ENCODE data around the gene ZNF260. TPM values are rescaled to one million over a fixed set of nuclear protein-coding genes. Genes with fewer than 3 reads are reported as not detected.

Gene ZNF260
- total RNA-seq, 2 donors from 2014 or later = 47.3 to 56.3 TPM

DNA sequence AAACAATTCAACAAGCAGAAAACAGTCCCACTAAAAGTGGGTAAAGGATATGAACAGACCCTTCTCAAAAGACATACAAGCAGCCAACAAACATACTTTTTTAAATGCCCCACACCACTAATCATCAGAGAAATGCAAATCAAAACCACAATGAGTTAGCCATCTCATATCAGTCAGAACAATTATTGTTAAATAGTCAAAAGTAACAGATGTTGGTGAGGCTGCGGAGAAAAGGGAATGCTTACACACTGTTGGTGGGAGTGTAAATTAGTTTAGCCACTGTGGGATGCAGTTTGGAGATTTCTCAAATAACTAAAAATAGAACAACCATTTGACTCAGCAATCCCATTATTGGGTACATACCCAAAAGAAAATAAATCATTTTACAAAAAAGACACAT is 36.3 kb upstream of the ZNF260 start:
- peaks cover 65% of the 10 kb centered on the region for H3K36me3 ChIP-seq (ENCODE audit: control insufficient read depth, insufficient read depth, low read length)
- H3K36me3 Mint-ChIP-seq (ENCODE audit: low read depth) = peaks cover 90% of the 10 kb centered on the region
- WGBS, 2 experiments (ENCODE audit: insufficient coverage in 1 of 2, insufficient read length in 1 of 2) = 100% methylated on average over 1 of the region's 1 CpG
- DNase-seq = no peak
- no peaks in the 10 kb centered on the region for H3K4me1 ChIP-seq (ENCODE audit: control insufficient read depth, insufficient read depth, low read length)
- no peaks in the 10 kb centered on the region for H3K27me3 Mint-ChIP-seq (ENCODE audit: insufficient read depth)
- no peak overlapping the region for H3K4me3 Mint-ChIP-seq
- no peak overlapping the region for H3K9ac ChIP-seq (ENCODE audit: extremely low read depth, low read length, poor library complexity, severe bottlenecking)
- peaks cover 2% of the 10 kb centered on the region for H3K4me1 Mint-ChIP-seq
- no peak overlapping the region for H3K27ac Mint-ChIP-seq
- no peak overlapping the region for H3K27ac ChIP-seq (ENCODE audit: low read depth, low read length)
- TF ChIP-seq, protein P1, sequence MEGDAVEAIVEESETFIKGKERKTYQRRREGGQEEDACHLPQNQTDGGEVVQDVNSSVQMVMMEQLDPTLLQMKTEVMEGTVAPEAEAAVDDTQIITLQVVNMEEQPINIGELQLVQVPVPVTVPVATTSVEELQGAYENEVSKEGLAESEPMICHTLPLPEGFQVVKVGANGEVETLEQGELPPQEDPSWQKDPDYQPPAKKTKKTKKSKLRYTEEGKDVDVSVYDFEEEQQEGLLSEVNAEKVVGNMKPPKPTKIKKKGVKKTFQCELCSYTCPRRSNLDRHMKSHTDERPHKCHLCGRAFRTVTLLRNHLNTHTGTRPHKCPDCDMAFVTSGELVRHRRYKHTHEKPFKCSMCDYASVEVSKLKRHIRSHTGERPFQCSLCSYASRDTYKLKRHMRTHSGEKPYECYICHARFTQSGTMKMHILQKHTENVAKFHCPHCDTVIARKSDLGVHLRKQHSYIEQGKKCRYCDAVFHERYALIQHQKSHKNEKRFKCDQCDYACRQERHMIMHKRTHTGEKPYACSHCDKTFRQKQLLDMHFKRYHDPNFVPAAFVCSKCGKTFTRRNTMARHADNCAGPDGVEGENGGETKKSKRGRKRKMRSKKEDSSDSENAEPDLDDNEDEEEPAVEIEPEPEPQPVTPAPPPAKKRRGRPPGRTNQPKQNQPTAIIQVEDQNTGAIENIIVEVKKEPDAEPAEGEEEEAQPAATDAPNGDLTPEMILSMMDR (conservative IDR thresholded peaks at IDR 0.05) = no peak
- H3K4me3 ChIP-seq (ENCODE audit: low read length) = peak overlapping the region; percentile 50
- no peaks in the 10 kb centered on the region for H3K27me3 ChIP-seq (ENCODE audit: control insufficient read depth, insufficient read depth, low read length, poor library complexity, severe bottlenecking)
- peaks cover 78% of the 10 kb centered on the region for H3K9me3 Mint-ChIP-seq
- peaks cover 96% of the 10 kb centered on the region for H3K9me3 ChIP-seq (ENCODE audit: control insufficient read depth, low read length)

DNA sequence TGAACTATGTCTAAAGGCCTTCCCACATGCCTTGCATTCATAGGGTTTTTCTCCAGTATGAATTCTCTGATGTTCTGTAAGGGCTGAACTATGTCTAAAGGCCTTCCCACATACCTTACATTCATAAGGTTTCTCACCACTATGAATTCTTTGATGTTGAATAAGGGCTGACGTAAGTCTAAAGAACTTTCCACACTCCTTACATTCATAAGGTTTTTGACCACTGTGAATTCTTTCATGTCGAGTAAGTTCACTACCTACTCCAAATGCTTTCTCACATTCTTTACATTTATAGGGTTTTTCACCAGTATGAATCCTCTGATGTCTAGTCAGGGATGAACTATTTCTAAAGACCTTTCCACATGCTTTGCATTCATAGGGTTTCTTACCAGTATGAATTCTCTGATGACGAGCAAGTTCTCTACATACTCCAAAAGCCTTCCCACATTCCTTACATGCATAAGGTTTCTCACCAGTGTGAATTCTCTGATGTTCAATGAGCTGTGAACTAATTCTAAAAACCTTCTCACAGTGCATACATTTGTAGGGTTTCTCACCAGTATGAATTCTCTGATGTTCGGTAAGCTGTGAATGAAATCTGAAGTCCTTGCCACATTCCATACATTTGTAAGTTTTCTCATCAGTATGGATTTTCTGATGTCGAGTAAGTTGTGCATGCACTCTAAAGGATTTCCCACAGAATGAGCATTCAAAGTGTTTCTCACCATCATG is 19.1 kb upstream of the ZNF260 start:
- H3K27ac Mint-ChIP-seq = no peak overlapping the region
- 89 to 93% methylated on average over 4 to 5 of the region's 5 CpGs for WGBS, 2 experiments (ENCODE audit: insufficient coverage in 1 of 2, insufficient read length in 1 of 2)
- H3K4me1 Mint-ChIP-seq = no peaks in the 10 kb centered on the region
- H3K27me3 Mint-ChIP-seq (ENCODE audit: insufficient read depth) = no peaks in the 10 kb centered on the region
- DNase-seq = no peak
- Histone ChIP-seq H3K4me1 (ENCODE audit: control insufficient read depth, insufficient read depth, low read length) (no peaks in the 10 kb centered on the region), H3K9me3 (ENCODE audit: control insufficient read depth, low read length) (peaks cover 100% of the 10 kb centered on the region), H3K4me3 (ENCODE audit: low read length) (peak overlapping the region; percentile 41), H3K36me3 (ENCODE audit: control insufficient read depth, insufficient read depth, low read length) (peaks cover 98% of the 10 kb centered on the region), H3K27me3 (ENCODE audit: control insufficient read depth, insufficient read depth, low read length, poor library complexity, severe bottlenecking) (no peaks in the 10 kb centered on the region), H3K9ac (ENCODE audit: extremely low read depth, low read length, poor library complexity, severe bottlenecking) (no peak overlapping the region), H3K27ac (ENCODE audit: low read depth, low read length) (no peak overlapping the region)
- H3K9me3 Mint-ChIP-seq = peaks cover 99% of the 10 kb centered on the region
- H3K36me3 Mint-ChIP-seq (ENCODE audit: low read depth) = peaks cover 98% of the 10 kb centered on the region
- TF ChIP-seq, protein P1 (conservative IDR thresholded peaks at IDR 0.05) = no peak
- no peak overlapping the region for H3K4me3 Mint-ChIP-seq

DNA sequence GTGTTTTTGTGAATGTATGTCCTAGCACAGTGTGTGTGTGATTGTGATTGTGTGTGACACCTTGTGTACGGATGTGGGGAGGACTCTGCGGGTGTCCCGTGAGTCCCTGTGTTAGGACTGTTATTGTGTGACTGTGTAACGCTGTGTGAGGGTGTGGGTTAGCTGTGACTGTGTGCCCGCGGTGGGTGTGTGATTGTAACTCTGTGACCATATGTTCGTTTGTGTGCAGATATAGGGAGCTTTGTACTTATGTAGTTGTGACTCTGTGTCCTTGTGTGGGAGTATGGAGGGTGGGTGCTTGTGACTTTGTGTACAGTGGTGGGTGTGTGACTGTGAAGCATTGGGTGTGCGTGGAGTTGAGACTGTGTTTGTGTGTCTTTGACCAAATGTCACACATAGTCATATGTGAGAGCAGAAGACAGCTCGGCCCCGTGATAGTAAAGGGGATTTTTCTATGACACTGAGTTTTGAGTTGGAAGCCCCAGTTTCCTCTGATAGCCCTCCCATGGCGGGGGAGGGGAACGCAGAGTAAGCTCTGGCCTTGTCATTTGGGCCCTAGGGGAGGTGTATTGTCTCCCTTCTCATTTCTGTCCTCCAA is 949 bp upstream of the ZNF260 start:
- DNase-seq = peak; percentile 66
- Histone ChIP-seq H3K9me3 (ENCODE audit: control insufficient read depth, low read length) (peaks cover 63% of the 10 kb centered on the region), H3K4me1 (ENCODE audit: control insufficient read depth, insufficient read depth, low read length) (peaks cover 3% of the 10 kb centered on the region), H3K4me3 (ENCODE audit: low read length) (peak overlapping the region; percentile 100), H3K27me3 (ENCODE audit: control insufficient read depth, insufficient read depth, low read length, poor library complexity, severe bottlenecking) (no peaks in the 10 kb centered on the region), H3K27ac (ENCODE audit: low read depth, low read length) (no peak overlapping the region), H3K9ac (ENCODE audit: extremely low read depth, low read length, poor library complexity, severe bottlenecking) (peak overlapping the region; percentile 98), H3K36me3 (ENCODE audit: control insufficient read depth, insufficient read depth, low read length) (peaks cover 35% of the 10 kb centered on the region)
- Mint-ChIP-seq H3K27me3 (ENCODE audit: insufficient read depth) (no peaks in the 10 kb centered on the region), H3K4me1 (peaks cover 15% of the 10 kb centered on the region), H3K4me3 (peak overlapping the region; percentile 98), H3K36me3 (ENCODE audit: low read depth) (peaks cover 49% of the 10 kb centered on the region), H3K9me3 (peaks cover 61% of the 10 kb centered on the region), H3K27ac (peak overlapping the region; percentile 97)
- WGBS, 2 experiments (ENCODE audit: insufficient coverage in 1 of 2, insufficient read length in 1 of 2) = 10 to 60% methylated on average over 2 to 12 of the region's 12 CpGs
- TF ChIP-seq, protein P1 (conservative IDR thresholded peaks at IDR 0.05) = no peak

Data from endodermal cell (in vitro differentiated cells).